HG03175 (cell line): ENCODE measurements around the gene PNISR.
"Not testable (repeated sequence)": the region's sequence is repeated elsewhere in the genome, so short reads cannot be mapped to it uniquely, and the experiment has no call there.

Experiments used
- ATAC-seq: cut with Tn5 transposase; IDR thresholded peaks from one replicate; pipeline ENCODE4 v1.9.1; 2021; ENCODE audit warnings: mild to moderate bottlenecking, moderate library complexity; ENCODE audit not compliant: unreplicated experiment

The PNISR gene

DNA sequence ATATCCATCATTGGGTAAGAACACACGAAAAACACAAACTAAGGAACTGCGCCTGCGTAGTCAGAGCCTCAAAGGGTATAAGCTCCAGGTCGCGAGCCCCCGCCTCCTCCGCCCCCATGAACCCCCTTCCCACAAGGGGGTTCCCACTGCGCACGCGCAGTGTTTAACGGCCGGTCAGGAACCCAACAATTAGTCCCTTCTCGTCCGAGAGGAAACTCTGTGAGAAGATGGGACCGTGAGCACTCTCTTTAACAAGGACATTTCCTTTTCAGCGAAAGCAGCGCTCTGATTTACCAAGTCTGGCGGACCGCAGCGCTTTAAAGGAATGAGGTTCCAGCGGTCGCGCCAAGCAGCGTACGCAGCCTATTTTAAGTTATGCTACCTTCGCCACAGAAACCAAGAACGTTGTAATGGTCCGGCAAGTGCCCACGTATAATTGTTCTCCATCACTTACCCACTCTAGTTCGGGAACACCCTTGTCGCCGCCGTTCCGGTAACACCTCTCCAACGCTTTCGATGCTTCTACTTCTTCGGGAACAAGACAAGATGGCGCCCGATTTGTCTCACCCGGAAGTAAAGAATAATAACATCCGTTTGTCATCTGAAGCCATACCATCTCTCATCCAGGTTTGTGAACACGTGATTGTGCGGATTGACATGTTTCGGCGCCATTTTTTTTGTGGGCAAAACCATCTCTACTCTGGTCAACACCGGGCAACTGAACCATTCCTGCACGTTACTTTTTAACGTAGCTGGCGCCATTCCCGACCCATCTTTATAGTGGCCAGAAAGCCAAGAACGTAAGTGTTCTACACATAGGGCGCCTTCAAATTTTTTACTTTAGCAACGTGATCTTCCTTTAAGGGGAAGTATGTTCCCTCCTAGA, at the start of gene PNISR:
TSS of gene PNISR (minus strand) at position 548 of the 886 bp plus-strand sequence. CDS start 10,649 bp downstream, outside the sequence.
- peak; percentile 93 for ATAC-seq

GRCh38 chr6:99473730-99474129, 48.6 kb upstream of the PNISR start:
- no peak for ATAC-seq

- ATAC-seq = no peak
Observed at GRCh38 chr6:99471638-99472037, 46.5 kb upstream of the PNISR start.

DNA sequence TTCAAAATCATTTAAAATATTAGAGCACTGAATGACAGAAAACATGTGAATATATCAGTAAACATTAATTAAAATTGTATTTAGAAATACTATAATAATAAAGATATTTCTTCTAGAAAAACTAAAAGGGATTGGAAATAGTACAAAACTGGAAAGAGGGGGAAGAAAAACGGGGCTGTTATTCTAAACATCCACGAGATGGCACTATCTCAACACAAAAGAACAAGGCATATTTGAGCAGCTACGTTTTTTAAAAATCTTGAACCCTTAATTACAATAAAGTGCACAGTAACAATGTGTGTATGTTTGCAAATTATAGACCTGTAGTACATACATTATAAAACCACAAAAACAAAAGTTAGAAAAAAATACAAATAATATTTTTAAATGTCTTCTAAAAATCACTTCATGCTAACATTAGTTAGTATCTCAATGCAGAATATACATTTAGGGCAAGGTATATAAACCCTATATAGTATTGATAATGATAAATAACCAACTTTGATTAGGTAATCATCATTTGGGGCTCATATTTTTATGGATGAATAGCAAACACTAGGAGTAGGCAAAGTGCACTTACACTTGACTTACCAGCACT, 42.5 kb upstream of the PNISR start:
- peak; percentile 77 for ATAC-seq

DNA sequence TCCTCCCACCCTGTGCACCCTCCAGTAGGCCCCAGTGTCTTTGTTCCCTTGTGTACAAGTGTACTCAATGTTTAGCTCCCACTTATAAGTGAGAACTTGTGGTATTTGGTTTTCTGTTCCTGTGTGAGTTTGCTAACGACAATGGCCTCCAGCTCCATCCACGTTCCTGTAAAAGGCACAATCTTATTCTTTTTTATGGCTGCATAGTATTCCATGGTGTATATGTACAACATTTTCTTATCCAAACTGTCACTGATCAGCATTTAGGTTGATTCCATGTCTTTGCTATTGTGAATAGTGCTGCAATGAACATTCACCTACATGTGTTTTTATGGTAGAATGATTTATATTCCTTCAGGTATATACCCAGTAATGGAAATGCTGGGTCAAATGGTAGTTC, 34.0 kb upstream of the PNISR start:
- not testable (repeated sequence) for ATAC-seq

GRCh38 chr6:99458319-99458718, 33.2 kb upstream of the PNISR start:
- no peak for ATAC-seq

- ATAC-seq = no peak
Observed at GRCh38 chr6:99446076-99446475, 21.0 kb upstream of the PNISR start.

- peak; percentile 90 for ATAC-seq
Observed at GRCh38 chr6:99434702-99435530, 9.8 kb upstream of the PNISR start.

GRCh38 chr6:99432877-99433276, 7.8 kb upstream of the PNISR start:
- no peak for ATAC-seq

DNA sequence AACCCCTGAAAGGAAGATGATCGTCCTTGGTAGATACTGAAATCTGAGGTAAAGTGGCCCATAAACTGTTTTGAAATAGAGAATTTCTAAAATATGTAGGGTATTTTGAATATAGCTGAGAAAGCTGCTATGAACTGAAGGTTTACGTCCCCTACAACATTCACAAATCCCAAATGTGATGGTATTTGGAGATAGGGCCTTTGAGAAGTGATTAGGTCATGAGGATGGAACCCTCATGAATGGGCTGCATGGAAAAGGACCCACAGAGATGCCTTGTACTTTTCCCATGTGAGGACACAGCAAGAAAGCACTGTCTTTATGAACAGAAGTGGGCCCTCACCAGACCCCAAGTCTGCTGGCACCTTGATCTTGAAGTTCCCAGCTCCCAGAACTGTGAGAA, 6.8 kb upstream of the PNISR start:
- ATAC-seq = no peak

- no peak for ATAC-seq
Observed at GRCh38 chr6:99427988-99428387, 2.9 kb upstream of the PNISR start.

DNA sequence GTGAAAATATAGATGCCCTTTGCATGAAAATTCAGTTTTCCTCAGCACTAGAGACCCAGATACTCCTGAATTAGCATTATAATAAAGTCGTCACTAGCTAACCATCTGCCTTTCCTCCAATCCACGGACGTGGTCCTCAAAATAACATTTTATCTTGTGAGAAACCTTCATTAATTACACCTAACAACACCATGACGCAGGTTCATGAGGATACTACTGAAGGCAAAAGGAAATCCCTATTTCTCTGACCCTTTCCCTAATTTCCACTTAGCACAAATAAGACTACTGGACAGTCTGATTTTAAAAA, 1.3 kb upstream of the PNISR start:
- no peak for ATAC-seq

- peak; percentile 54 for ATAC-seq
Observed at GRCh38 chr6:99425647-99426450, 741 bp upstream of the PNISR start.

- no peak for ATAC-seq
Observed at GRCh38 chr6:99424022-99424421, 1.1 kb downstream of the PNISR start.

DNA sequence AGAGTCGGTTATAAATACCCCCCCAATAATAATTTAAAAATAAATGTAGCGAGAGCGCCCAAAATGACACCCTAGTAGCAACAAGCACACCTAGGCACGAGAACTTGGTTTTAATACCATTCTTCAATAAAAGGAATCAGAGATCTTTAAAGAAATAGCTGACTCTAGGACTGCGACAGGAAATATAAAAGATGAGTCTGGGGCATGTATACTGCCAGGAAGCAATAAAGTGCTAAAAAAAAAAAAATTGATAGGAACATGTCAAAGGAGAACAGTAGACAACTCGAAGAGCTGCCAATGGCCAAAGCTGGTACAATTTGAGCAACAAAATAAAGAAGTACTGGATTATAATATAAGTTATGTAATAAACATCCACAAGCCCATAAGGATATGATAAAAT, 2.2 kb downstream of the PNISR start:
- ATAC-seq = no peak

DNA sequence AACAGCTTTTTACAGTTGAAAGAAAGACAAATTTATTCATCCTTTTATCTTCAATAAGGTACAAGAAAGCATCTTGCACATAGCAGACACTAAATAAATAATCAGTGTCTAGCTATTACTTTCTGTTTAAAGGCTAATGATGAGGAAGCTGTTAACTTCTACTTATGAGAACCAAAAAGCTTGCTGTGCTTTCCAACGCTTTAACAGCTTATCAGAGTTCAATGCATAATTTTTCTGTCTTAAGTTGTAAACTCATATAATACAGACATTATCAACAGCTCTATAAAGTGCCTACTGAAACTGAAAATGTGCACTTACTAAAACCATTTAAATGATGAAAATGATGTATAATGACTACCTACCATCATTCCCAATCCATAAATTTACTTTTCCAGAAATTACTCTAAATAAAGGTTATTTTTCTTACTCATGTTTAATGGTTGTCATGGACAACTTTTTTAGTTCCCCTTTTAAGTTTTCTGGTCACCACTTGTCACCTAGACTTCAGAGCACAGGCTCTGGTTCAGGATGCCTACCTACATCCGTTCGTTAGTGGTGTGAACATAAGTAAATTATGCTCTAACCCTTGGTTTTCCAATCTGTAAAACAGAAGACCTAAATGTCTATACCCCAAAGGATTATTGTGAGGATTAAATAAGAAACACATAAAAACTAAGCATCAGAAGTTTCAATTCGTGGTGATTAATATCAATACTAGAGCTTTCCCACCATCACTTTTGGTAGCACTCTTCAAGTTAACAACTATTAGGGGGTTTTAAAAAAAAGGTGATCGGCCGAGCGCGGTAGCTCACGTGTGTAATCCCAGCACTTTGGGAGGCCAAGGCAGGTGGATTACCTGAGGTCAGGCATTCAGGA, 8.0 kb downstream of the PNISR start:
- peak; percentile 91 for ATAC-seq

DNA sequence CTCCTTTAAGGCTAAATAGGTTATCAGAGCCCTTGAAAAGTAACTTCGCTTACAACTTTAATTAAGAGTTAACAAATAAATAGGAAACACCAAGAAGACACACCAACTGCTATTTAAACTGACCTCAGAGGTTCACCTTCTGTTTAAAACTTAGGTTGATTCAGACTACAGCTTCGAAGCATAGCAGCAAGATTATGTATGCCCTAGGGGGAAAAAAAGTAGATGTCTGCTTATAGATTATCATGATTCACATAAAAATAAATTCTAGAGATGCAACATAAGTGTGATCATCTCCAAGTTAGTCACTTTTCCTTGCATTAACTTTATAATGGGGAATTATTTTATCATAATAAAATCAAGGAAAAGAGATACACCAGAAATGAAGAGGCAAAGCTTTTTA, 8.9 kb downstream of the PNISR start:
- ATAC-seq = no peak

- ATAC-seq = no peak
Observed at GRCh38 chr6:99415446-99415845, 9.7 kb downstream of the PNISR start.

- ATAC-seq = no peak
Observed at GRCh38 chr6:99412065-99412464, 13.0 kb downstream of the PNISR start.

GRCh38 chr6:99409672-99410071, 15.4 kb downstream of the PNISR start:
- no peak for ATAC-seq
